Smooth muscle cell (in vitro differentiated cells): ENCODE data around the gene ABCC6. TPM values are rescaled to one million over a fixed set of nuclear protein-coding genes. Genes with fewer than 3 reads are reported as not detected.

Experiments used
- DNase-seq: peaks from one replicate; lab custom pipeline; 2025; ENCODE audit not compliant: unreplicated experiment; lab: John Stamatoyannopoulos, UW
- H2AFZ ChIP-seq: fragments of 200-600 bp; sonication (generic); 2 replicates; pipeline ENCODE4 v1.6.0; 2016; ENCODE audit warnings: antibody characterized with exemption, low read depth, mild to moderate bottlenecking
- H3F3A ChIP-seq: fragments of 200-600 bp; sonication (generic); 2 replicates; pipeline ENCODE4 v1.6.0; 2017; ENCODE audit warnings: antibody characterized with exemption, low read depth
- H3K27ac ChIP-seq: fragments of 200-600 bp; sonication (generic); 2 replicates; pipeline ENCODE4 v1.5.1; 2016; ENCODE audit warnings: low read depth, mild to moderate bottlenecking
- H3K27me3 ChIP-seq: fragments of 200-600 bp; sonication (generic); 2 replicates; pipeline ENCODE4 v1.6.1; 2016; ENCODE audit warnings: low read depth, mild to moderate bottlenecking
- H3K36me3 ChIP-seq: fragments of 200-600 bp; sonication (generic); 2 replicates; pipeline ENCODE4 v1.5.1; 2016; ENCODE audit warnings: low read depth
- H3K4me1 ChIP-seq: fragments of 200-600 bp; sonication (generic); 2 replicates; pipeline ENCODE4 v1.5.1; 2016; ENCODE audit warnings: low read depth
- H3K4me2 ChIP-seq: fragments of 200-600 bp; sonication (generic); 2 replicates; pipeline ENCODE4 v1.6.0; 2016; ENCODE audit warnings: mild to moderate bottlenecking
- H3K4me3 ChIP-seq: fragments of 200-600 bp; sonication (generic); 2 replicates; pipeline ENCODE4 v1.5.1; 2016; ENCODE audit warnings: mild to moderate bottlenecking
- H3K79me2 ChIP-seq: fragments of 200-600 bp; sonication (generic); 2 replicates; pipeline ENCODE4 v1.6.0; 2016; ENCODE audit warnings: low read depth, mild to moderate bottlenecking
- H3K9ac ChIP-seq: fragments of 200-600 bp; sonication (generic); 2 replicates; pipeline ENCODE4 v1.6.0; 2016; ENCODE audit warnings: low read depth
- H3K9me3 ChIP-seq: fragments of 200-600 bp; sonication (generic); replicated peaks from 2 replicates; pipeline ENCODE4 v1.5.1; 2016; ENCODE audit warnings: low read depth
- H4K20me1 ChIP-seq: fragments of 200-600 bp; sonication (generic); 2 replicates; pipeline ENCODE4 v1.6.0; 2016; ENCODE audit warnings: low read depth
- CTCF ChIP-seq: fragments of 200-600 bp; sonication (generic); IDR thresholded peaks from 2 replicates; pipeline ENCODE4 v1.5.1; 2017; ENCODE audit warnings: borderline replicate concordance, mild to moderate bottlenecking, antibody characterized with exemption; ENCODE audit not compliant: insufficient read depth, poor library complexity, severe bottlenecking
- WGBS: methylation state at CpG from one replicate; pipeline ENCODE4 v1.1.7; 2016; ENCODE audit warnings: low lambda C conversion rate; 5-methylcytosine and 5-hydroxymethylcytosine counted together
- polyA plus RNA-seq: library from polyadenylated mRNA; unstranded; fragments of >200 nt; fragmentation: Nextera tagmentation; extraction: Ambion mirVana; gene quantifications from 2 replicates; pipeline ENCODE4 v1.2.1, GENCODE V29; 2016
- total RNA-seq: library from RNA; depleted of rRNA; stranded (reverse); fragments of >200 nt; gene quantifications from 2 replicates; pipeline ENCODE4 v1.2.3, GENCODE V29; 2014

ABCC6 gene
- total and polyA plus RNA-seq, 2 experiments from 2014 or later: 0.94 to 1.9 TPM

GRCh38 chr16:16145286-16145685 lies 78.0 kb downstream of the ABCC6 start:
- no peak overlapping the region for H3K27ac ChIP-seq
- no peaks in the 10 kb centered on the region for H3K4me1 ChIP-seq
- no peak overlapping the region for H3K4me2 ChIP-seq
- DNase-seq: no peak
- no peak overlapping the region for H3K4me3 ChIP-seq
- no peaks in the 10 kb centered on the region for H4K20me1 ChIP-seq
- no peak overlapping the region for H2AFZ ChIP-seq
- no peaks in the 10 kb centered on the region for H3K27me3 ChIP-seq
- no peak overlapping the region for H3K9ac ChIP-seq
- no peaks in the 10 kb centered on the region for H3K36me3 ChIP-seq
- 95% methylated on average over 5 of the region's 5 CpGs for WGBS
- no peaks in the 10 kb centered on the region for H3F3A ChIP-seq
- TF ChIP-seq CTCF: no peak
- no peaks in the 10 kb centered on the region for H3K79me2 ChIP-seq
- H3K9me3 ChIP-seq: no peaks in the 10 kb centered on the region

DNA sequence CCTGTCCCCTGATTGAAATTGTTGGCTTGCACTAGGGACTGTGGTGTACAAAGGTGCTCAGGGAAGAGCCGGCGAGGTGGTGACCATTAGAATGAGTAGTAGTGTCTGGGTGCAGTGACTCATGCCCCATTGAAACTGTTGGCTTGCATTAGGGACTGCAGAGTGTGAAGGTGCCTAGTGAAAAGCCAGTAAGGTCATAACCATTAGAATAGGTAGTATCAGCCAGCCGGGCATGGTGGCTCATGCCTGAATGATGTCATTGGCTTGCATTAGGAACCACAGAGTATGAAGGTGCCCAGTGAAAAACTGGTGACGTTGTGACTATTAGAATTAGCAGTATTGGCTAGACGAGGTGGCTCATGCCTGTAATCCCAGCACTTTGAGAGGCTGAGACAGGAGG lies 78.9 kb downstream of the ABCC6 start:
- H3K4me3 ChIP-seq: no peak overlapping the region
- H3K79me2 ChIP-seq: no peaks in the 10 kb centered on the region
- 78% methylated on average over 5 of the region's 5 CpGs for WGBS
- no peaks in the 10 kb centered on the region for H3K36me3 ChIP-seq
- no peaks in the 10 kb centered on the region for H4K20me1 ChIP-seq
- no peak overlapping the region for H3K4me2 ChIP-seq
- no peaks in the 10 kb centered on the region for H3F3A ChIP-seq
- no peaks in the 10 kb centered on the region for H3K27me3 ChIP-seq
- H3K27ac ChIP-seq: no peak overlapping the region
- H2AFZ ChIP-seq: no peak overlapping the region
- no peaks in the 10 kb centered on the region for H3K9me3 ChIP-seq
- TF ChIP-seq CTCF: no peak
- H3K4me1 ChIP-seq: no peaks in the 10 kb centered on the region
- no peak overlapping the region for H3K9ac ChIP-seq
- DNase-seq: no peak

DNA sequence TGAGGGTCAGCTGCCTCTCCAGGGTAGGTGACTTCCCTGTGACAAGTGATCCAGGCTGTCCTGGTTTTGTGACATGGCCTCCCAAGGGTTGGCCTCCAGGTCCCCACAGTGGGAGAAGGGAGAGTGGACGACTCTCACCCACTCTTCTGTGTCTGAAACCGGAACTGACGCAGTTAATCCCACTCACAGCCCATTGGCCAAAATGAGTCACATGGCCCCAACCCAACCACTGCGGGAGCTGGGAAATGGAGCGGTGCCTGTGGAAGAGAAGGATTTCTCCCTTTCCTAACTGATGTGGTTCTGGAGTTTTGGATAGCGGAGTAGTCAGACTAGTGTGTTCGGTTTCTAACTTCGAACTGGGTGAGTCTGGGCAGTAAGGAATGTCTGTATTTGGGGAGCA lies 79.4 kb downstream of the ABCC6 start:
- H3K27me3 ChIP-seq: no peaks in the 10 kb centered on the region
- no peak overlapping the region for H3K9ac ChIP-seq
- 97% methylated on average over 8 of the region's 8 CpGs for WGBS
- H3K36me3 ChIP-seq: no peaks in the 10 kb centered on the region
- H3K27ac ChIP-seq: no peak overlapping the region
- TF ChIP-seq CTCF: no peak
- no peaks in the 10 kb centered on the region for H3K79me2 ChIP-seq
- H3K4me2 ChIP-seq: no peak overlapping the region
- no peak overlapping the region for H3K4me3 ChIP-seq
- H4K20me1 ChIP-seq: no peaks in the 10 kb centered on the region
- DNase-seq: no peak
- no peaks in the 10 kb centered on the region for H3K9me3 ChIP-seq
- H3K4me1 ChIP-seq: no peaks in the 10 kb centered on the region
- H3F3A ChIP-seq: no peaks in the 10 kb centered on the region
- H2AFZ ChIP-seq: no peak overlapping the region

GRCh38 chr16:16143038-16143763 lies 80.1 kb downstream of the ABCC6 start:
- no peaks in the 10 kb centered on the region for H3K27me3 ChIP-seq
- no peak overlapping the region for H3K4me3 ChIP-seq
- H3K9me3 ChIP-seq: no peaks in the 10 kb centered on the region
- no peaks in the 10 kb centered on the region for H3F3A ChIP-seq
- no peaks in the 10 kb centered on the region for H3K79me2 ChIP-seq
- no peak overlapping the region for H2AFZ ChIP-seq
- TF ChIP-seq CTCF: peak; percentile 21
- no peaks in the 10 kb centered on the region for H3K4me1 ChIP-seq
- no peak for DNase-seq
- no peak overlapping the region for H3K9ac ChIP-seq
- no peaks in the 10 kb centered on the region for H4K20me1 ChIP-seq
- no peaks in the 10 kb centered on the region for H3K36me3 ChIP-seq
- 89% methylated on average over 15 of the region's 15 CpGs for WGBS
- H3K4me2 ChIP-seq: no peak overlapping the region
- no peak overlapping the region for H3K27ac ChIP-seq
